WERI-Rb-1 (cell line): ENCODE results near the gene ALOXE3.
A peak's percentile ranks its signal among the peaks of the same experiment; 100 is the strongest.

ENCODE experiments used
- DNase-seq: peaks from one replicate; pipeline ENCODE4 v3.0.0-alpha.2; 2020
- H3K27ac ChIP-seq: fragments of 250-450 bp; sonication (Bioruptor Pico); 2 replicates; pipeline ENCODE4 v1.5.1; 2020; ENCODE audit warnings: mild to moderate bottlenecking, moderate library complexity
- H3K27me3 ChIP-seq: fragments of 250-450 bp; sonication (Bioruptor Pico); 2 replicates; pipeline ENCODE4 v1.5.1; 2021; ENCODE audit warnings: mild to moderate bottlenecking, low read depth, moderate library complexity; ENCODE audit not compliant: insufficient read depth, severe bottlenecking
- H3K36me3 ChIP-seq: fragments of 250-450 bp; sonication (Bioruptor Pico); 2 replicates; pipeline ENCODE4 v1.5.1; 2020; ENCODE audit warnings: mild to moderate bottlenecking, moderate library complexity
- H3K4me3 ChIP-seq: 2 replicates; pipeline ENCODE4 v1.5.1; 2011; ENCODE audit warnings: low read depth, mild to moderate bottlenecking, control low read depth, low read length
- H3K9me3 ChIP-seq: fragments of 250-450 bp; sonication (Bioruptor Pico); 2 replicates; pipeline ENCODE4 v1.5.1; 2021; ENCODE audit warnings: mild to moderate bottlenecking, moderate library complexity; ENCODE audit not compliant: severe bottlenecking
- CTCF ChIP-seq: IDR thresholded peaks from 2 replicates; pipeline ENCODE4 v1.5.1; 2011; ENCODE audit warnings: low read depth, mild to moderate bottlenecking, control low read depth, inconsistent platforms, low read length

The ALOXE3 gene

GRCh38 chr17:8152112-8152775 is 33.9 kb upstream of the ALOXE3 start, which contains the start of gene PER1:
Gene PER1 (minus strand): TSS chr17:8152404. CDS start chr17:8150706, 1,698 bp downstream.
- Histone ChIP-seq H3K4me3 (peak within 1 kb of the TSS; percentile 78), H3K27me3 (no peaks in the 10 kb centered on the region), H3K36me3 (peaks cover 30% of the 10 kb centered on the region), H3K9me3 (no peaks in the 10 kb centered on the region), H3K27ac (peak within 1 kb of the TSS; percentile 61)
- TF ChIP-seq CTCF, result no peak
- DNase-seq, result peak; percentile 97

- peaks cover 34% of the 10 kb centered on the region for H3K36me3 ChIP-seq
- no peak for DNase-seq
- H3K27ac ChIP-seq, result peak overlapping the region; percentile 53
- no peaks in the 10 kb centered on the region for H3K27me3 ChIP-seq
- no peak for TF ChIP-seq CTCF
- no peaks in the 10 kb centered on the region for H3K9me3 ChIP-seq
- H3K4me3 ChIP-seq, result peak overlapping the region; percentile 78
Measured at GRCh38 chr17:8151641-8152111, 33.4 kb upstream of the ALOXE3 start.

GRCh38 chr17:8151120-8151640 is 32.9 kb upstream of the ALOXE3 start:
- peak overlapping the region; percentile 53 for H3K27ac ChIP-seq
- peak; percentile 89 for DNase-seq
- TF ChIP-seq CTCF, result no peak
- H3K4me3 ChIP-seq, result peak overlapping the region; percentile 78
- no peaks in the 10 kb centered on the region for H3K27me3 ChIP-seq
- H3K36me3 ChIP-seq, result peaks cover 39% of the 10 kb centered on the region
- H3K9me3 ChIP-seq, result no peaks in the 10 kb centered on the region

- H3K36me3 ChIP-seq, result peaks cover 46% of the 10 kb centered on the region
- peak overlapping the region; percentile 78 for H3K4me3 ChIP-seq
- H3K9me3 ChIP-seq, result no peaks in the 10 kb centered on the region
- no peak for TF ChIP-seq CTCF
- H3K27ac ChIP-seq, result peak overlapping the region; percentile 46
- no peaks in the 10 kb centered on the region for H3K27me3 ChIP-seq
- no peak for DNase-seq
Measured at GRCh38 chr17:8150194-8151119, 32.1 kb upstream of the ALOXE3 start.

GRCh38 chr17:8149419-8150193 is 31.3 kb upstream of the ALOXE3 start:
- H3K4me3 ChIP-seq, result no peak overlapping the region
- DNase-seq, result no peak
- no peaks in the 10 kb centered on the region for H3K27me3 ChIP-seq
- no peak overlapping the region for H3K27ac ChIP-seq
- H3K36me3 ChIP-seq, result peaks cover 48% of the 10 kb centered on the region
- H3K9me3 ChIP-seq, result no peaks in the 10 kb centered on the region
- no peak for TF ChIP-seq CTCF
